OCI-LY7 (cell line): ENCODE results near the gene KRT73. TPM values are rescaled to one million over a fixed set of nuclear protein-coding genes. Genes with fewer than 3 reads are reported as not detected.

Experiments
- BruUV-seq: library from RNA; stranded (reverse); fragments of 400-500 nt; replicated peaks from 2 replicates; lab custom pipeline; 2021; lab: Mats Ljungman, UMichigan
- CTCF ChIA-PET: fragments of 300-600 bp; sonication (Branson Sonifier 250); formaldehyde crosslinking; loops from one replicate; lab custom pipeline; 2022; ENCODE audit warnings: antibody characterized with exemption; ENCODE audit not compliant: unreplicated experiment; lab: Charles Lee
- POLR2A ChIA-PET: fragments of 300-600 bp; sonication (Branson Sonifier 250); formaldehyde crosslinking; loops from one replicate; lab custom pipeline; 2022; ENCODE audit warnings: antibody characterized with exemption; lab: Charles Lee
- DNase-seq: peaks from one replicate; pipeline ENCODE4 v3.0.0-alpha.2; 2015; ENCODE audit warnings: low spot score
- H2AFZ ChIP-seq: fragments of 200-600 bp; sonication (generic), shearing (Covaris generic); 2 replicates; pipeline ENCODE4 v1.6.1; 2014; ENCODE audit warnings: mild to moderate bottlenecking, antibody characterized with exemption, low read length, moderate library complexity
- H3K27ac ChIP-seq: fragments of 200-600 bp; sonication (generic); 2 replicates; pipeline ENCODE4 v1.5.1; 2014; ENCODE audit warnings: mixed run types, low read depth, mild to moderate bottlenecking, moderate library complexity, low read length, inconsistent platforms; ENCODE audit not compliant: poor library complexity, severe bottlenecking
- H3K36me3 ChIP-seq: fragments of 200-600 bp; sonication (generic); 2 replicates; pipeline ENCODE4 v1.6.1; 2014; ENCODE audit warnings: mild to moderate bottlenecking, antibody characterized with exemption, low read length, moderate library complexity, mixed read lengths; ENCODE audit not compliant: insufficient read depth
- H3K4me1 ChIP-seq: fragments of 200-600 bp; sonication (generic); 2 replicates; pipeline ENCODE4 v1.5.1; 2014; ENCODE audit warnings: mild to moderate bottlenecking, low read length; ENCODE audit not compliant: insufficient read depth, poor library complexity, severe bottlenecking
- H3K4me2 ChIP-seq: fragments of 200-600 bp; sonication (generic); 2 replicates; pipeline ENCODE4 v1.6.1; 2014; ENCODE audit warnings: mild to moderate bottlenecking, low read length
- H3K4me3 ChIP-seq: fragments of 200-600 bp; sonication (generic); 2 replicates; pipeline ENCODE4 v1.5.1; 2014; ENCODE audit warnings: mild to moderate bottlenecking, low read depth, low read length; ENCODE audit not compliant: poor library complexity, severe bottlenecking
- H3K79me2 ChIP-seq: fragments of 200-600 bp; sonication (generic); 2 replicates; pipeline ENCODE4 v1.6.1; 2016; ENCODE audit warnings: low read depth, mild to moderate bottlenecking, low read length, moderate library complexity, mixed read lengths; ENCODE audit not compliant: insufficient read depth
- H3K9me2 ChIP-seq: fragments of 200-600 bp; sonication (generic); 2 replicates; pipeline ENCODE4 v1.6.1; 2016; ENCODE audit warnings: mild to moderate bottlenecking, low read length, mixed read lengths; ENCODE audit not compliant: insufficient read depth
- H3K9me3 ChIP-seq: fragments of 200-600 bp; sonication (generic); 2 replicates; pipeline ENCODE4 v1.6.1; 2014; ENCODE audit warnings: mild to moderate bottlenecking, mixed run types, low read length, mixed read lengths
- H4K20me1 ChIP-seq: fragments of 200-600 bp; sonication (generic); 2 replicates; pipeline ENCODE4 v1.6.1; 2014; ENCODE audit warnings: mild to moderate bottlenecking, antibody characterized with exemption, low read length, moderate library complexity, mixed read lengths; ENCODE audit not compliant: insufficient read depth
- EZH2phosphoT487 ChIP-seq: fragments of 200-600 bp; sonication (generic); IDR thresholded peaks from 2 replicates; pipeline ENCODE4 v1.6.1; 2018; ENCODE audit warnings: low read depth, borderline replicate concordance, mild to moderate bottlenecking, mixed run types, antibody characterized with exemption, low read length, moderate library complexity, mixed read lengths
- intact Hi-C: fragments of 100-400 bp; cut with micrococcal nuclease; formaldehyde crosslinking; loops from one replicate; pipeline ENCODE4 v1.10.0; 2022; ENCODE audit not compliant: unreplicated experiment
- total RNA-seq, 2 experiments: library from RNA; depleted of rRNA in 1 of 2; stranded (reverse); fragments of >200 nt in 1 of 2; shearing (Covaris generic) in 1 of 2; gene quantifications; 2 replicates each; pipeline ENCODE4 v1.2.3, GENCODE V29; 2014 to 2022
- TF ChIP-seq, protein P1 (sequence below): fragments of 200-600 bp; sonication (generic); conservative IDR thresholded peaks from 2 replicates; pipeline ENCODE4 v1.5.1; 2014; ENCODE audit warnings: mild to moderate bottlenecking, antibody characterized with exemption, low read length, moderate library complexity, mixed read lengths

KRT73 gene
- total RNA-seq, 2 experiments from 2014 or later, result not detected

- BruUV-seq, result no TSS peak
- no peak overlapping the region for H3K4me2 ChIP-seq
- no peaks in the 10 kb centered on the region for H3K9me2 ChIP-seq
- no peaks in the 10 kb centered on the region for H3K4me1 ChIP-seq
- H4K20me1 ChIP-seq, result no peaks in the 10 kb centered on the region
- no peak overlapping the region for H3K4me3 ChIP-seq
- ChIA-PET CTCF (no interaction called here), POLR2A (no interaction called here)
- no peaks in the 10 kb centered on the region for H3K36me3 ChIP-seq
- intact Hi-C loops, result no loop called here
- H3K9me3 ChIP-seq, result no peaks in the 10 kb centered on the region
- no peaks in the 10 kb centered on the region for H3K79me2 ChIP-seq
- no peak for TF ChIP-seq EZH2phosphoT487
- TF ChIP-seq, protein P1, sequence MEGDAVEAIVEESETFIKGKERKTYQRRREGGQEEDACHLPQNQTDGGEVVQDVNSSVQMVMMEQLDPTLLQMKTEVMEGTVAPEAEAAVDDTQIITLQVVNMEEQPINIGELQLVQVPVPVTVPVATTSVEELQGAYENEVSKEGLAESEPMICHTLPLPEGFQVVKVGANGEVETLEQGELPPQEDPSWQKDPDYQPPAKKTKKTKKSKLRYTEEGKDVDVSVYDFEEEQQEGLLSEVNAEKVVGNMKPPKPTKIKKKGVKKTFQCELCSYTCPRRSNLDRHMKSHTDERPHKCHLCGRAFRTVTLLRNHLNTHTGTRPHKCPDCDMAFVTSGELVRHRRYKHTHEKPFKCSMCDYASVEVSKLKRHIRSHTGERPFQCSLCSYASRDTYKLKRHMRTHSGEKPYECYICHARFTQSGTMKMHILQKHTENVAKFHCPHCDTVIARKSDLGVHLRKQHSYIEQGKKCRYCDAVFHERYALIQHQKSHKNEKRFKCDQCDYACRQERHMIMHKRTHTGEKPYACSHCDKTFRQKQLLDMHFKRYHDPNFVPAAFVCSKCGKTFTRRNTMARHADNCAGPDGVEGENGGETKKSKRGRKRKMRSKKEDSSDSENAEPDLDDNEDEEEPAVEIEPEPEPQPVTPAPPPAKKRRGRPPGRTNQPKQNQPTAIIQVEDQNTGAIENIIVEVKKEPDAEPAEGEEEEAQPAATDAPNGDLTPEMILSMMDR, result no peak
- DNase-seq, result no peak
- H3K27ac ChIP-seq, result no peak overlapping the region
- H2AFZ ChIP-seq, result no peak overlapping the region
Measured at GRCh38 chr12:52575256-52575655, 43.1 kb downstream of the KRT73 start.

GRCh38 chr12:52573743-52574142 is 44.6 kb downstream of the KRT73 start, which contains the start of gene KRT74:
KRT74 (minus strand) TSS chr12:52573843; CDS start chr12:52573777, 66 bp downstream.
- Histone ChIP-seq H3K4me1 (no peaks in the 10 kb centered on the region), H3K36me3 (no peaks in the 10 kb centered on the region), H3K27ac (no peak within 1 kb of the TSS), H3K9me2 (no peaks in the 10 kb centered on the region), H3K4me3 (no peak within 1 kb of the TSS), H4K20me1 (no peaks in the 10 kb centered on the region), H2AFZ (no peak within 1 kb of the TSS), H3K4me2 (no peak within 1 kb of the TSS), H3K9me3 (no peaks in the 10 kb centered on the region), H3K79me2 (no peaks in the 10 kb centered on the region)
- DNase-seq, result no peak
- BruUV-seq, result no TSS peak
- intact Hi-C loops, result no loop called here
- CTCF ChIA-PET, result no interaction called here
- POLR2A ChIA-PET, result no interaction called here
- no peak for TF ChIP-seq EZH2phosphoT487
- TF ChIP-seq, protein P1, result no peak

DNA sequence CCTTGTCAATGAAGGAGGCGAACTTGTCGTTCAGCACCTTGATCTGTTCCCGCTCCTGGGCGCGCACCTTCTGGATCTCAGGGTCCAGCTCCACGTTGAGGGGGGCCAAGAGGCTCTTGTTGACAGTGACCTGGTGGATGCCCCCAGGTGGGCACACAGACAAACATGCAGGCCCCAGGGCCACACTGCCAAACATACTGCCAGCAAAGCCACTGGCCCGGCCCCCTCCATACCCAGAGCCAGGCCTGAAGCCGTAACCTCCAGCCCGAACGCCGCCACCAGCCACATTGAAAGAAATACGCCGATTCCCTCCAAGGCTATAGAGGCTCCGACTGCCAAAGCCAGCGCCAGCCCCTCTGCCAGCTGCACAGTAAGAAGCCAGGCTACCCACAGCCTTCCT is 45.1 kb downstream of the KRT73 start:
- BruUV-seq, result no TSS peak
- Histone ChIP-seq H3K9me2 (no peaks in the 10 kb centered on the region), H3K9me3 (no peaks in the 10 kb centered on the region), H3K36me3 (no peaks in the 10 kb centered on the region), H4K20me1 (no peaks in the 10 kb centered on the region), H3K79me2 (no peaks in the 10 kb centered on the region), H3K4me2 (no peak overlapping the region), H2AFZ (no peak overlapping the region), H3K4me1 (no peaks in the 10 kb centered on the region), H3K27ac (no peak overlapping the region), H3K4me3 (no peak overlapping the region)
- intact Hi-C loops, result no loop called here
- ChIA-PET CTCF (no interaction called here), POLR2A (no interaction called here)
- no peak for DNase-seq
- no peak for TF ChIP-seq EZH2phosphoT487
- TF ChIP-seq, protein P1, result no peak
